Type B pancreatic cell (in vitro differentiated cells): ENCODE data around the gene DAPK1. TPM values are rescaled to one million over a fixed set of nuclear protein-coding genes. Genes with fewer than 3 reads are reported as not detected.

Source experiments
- DNase-seq: peaks from one replicate; pipeline ENCODE4 v3.0.0; 2021; ENCODE audit warnings: mixed read lengths; ENCODE audit not compliant: unreplicated experiment; ENCODE audit errors: extremely low spot score
- H3K27ac Mint-ChIP-seq: 2 replicates; pipeline ENCODE4 v1.8.0; 2021; ENCODE audit warnings: mild to moderate bottlenecking, mixed read lengths
- H3K27me3 Mint-ChIP-seq: 2 replicates; pipeline ENCODE4 v1.8.0; 2021; ENCODE audit warnings: mixed read lengths
- H3K36me3 Mint-ChIP-seq: 2 replicates; pipeline ENCODE4 v1.8.0; 2021; ENCODE audit warnings: mixed read lengths
- H3K4me1 Mint-ChIP-seq: one replicate; pipeline ENCODE4 v1.8.0; 2021; ENCODE audit warnings: mixed read lengths; ENCODE audit not compliant: unreplicated experiment
- H3K4me3 Mint-ChIP-seq: 2 replicates; pipeline ENCODE4 v1.8.0; 2021; ENCODE audit warnings: mild to moderate bottlenecking, mixed read lengths
- H3K9me3 Mint-ChIP-seq: 2 replicates; pipeline ENCODE4 v1.8.0; 2021; ENCODE audit warnings: mixed read lengths
- CTCF ChIP-seq: fragments of 200-600 bp; sonication (generic); conservative IDR thresholded peaks from 2 replicates; pipeline ENCODE4 v1.5.0; 2021; ENCODE audit warnings: antibody characterized with exemption, mild to moderate bottlenecking
- total RNA-seq: library from RNA; stranded (reverse); gene quantifications from 2 replicates; pipeline ENCODE4 v1.2.1, GENCODE V29; 2021; ENCODE audit warnings: low replicate concordance

Gene DAPK1
- total RNA-seq, 1 donor from 2014 or later: 160 TPM

GRCh38 chr9:87549791-87550190 lies 52.1 kb downstream of the DAPK1 start:
- no peak overlapping the region for H3K27ac Mint-ChIP-seq
- DNase-seq: no peak
- H3K4me1 Mint-ChIP-seq: peaks cover 34% of the 10 kb centered on the region
- peaks cover 35% of the 10 kb centered on the region for H3K36me3 Mint-ChIP-seq
- H3K4me3 Mint-ChIP-seq: no peak overlapping the region
- peaks cover 5% of the 10 kb centered on the region for H3K9me3 Mint-ChIP-seq
- no peaks in the 10 kb centered on the region for H3K27me3 Mint-ChIP-seq
- TF ChIP-seq CTCF: no peak

GRCh38 chr9:87550253-87550954 lies 52.7 kb downstream of the DAPK1 start:
- Mint-ChIP-seq H3K36me3 (peaks cover 31% of the 10 kb centered on the region), H3K27ac (no peak overlapping the region), H3K27me3 (no peaks in the 10 kb centered on the region), H3K4me3 (no peak overlapping the region), H3K4me1 (peaks cover 31% of the 10 kb centered on the region), H3K9me3 (peaks cover 5% of the 10 kb centered on the region)
- no peak for DNase-seq
- no peak for TF ChIP-seq CTCF

- no peak overlapping the region for H3K27ac Mint-ChIP-seq
- DNase-seq: no peak
- no peaks in the 10 kb centered on the region for H3K27me3 Mint-ChIP-seq
- H3K36me3 Mint-ChIP-seq: peaks cover 27% of the 10 kb centered on the region
- peaks cover 36% of the 10 kb centered on the region for H3K4me1 Mint-ChIP-seq
- no peak overlapping the region for H3K4me3 Mint-ChIP-seq
- TF ChIP-seq CTCF: no peak
- H3K9me3 Mint-ChIP-seq: peaks cover 5% of the 10 kb centered on the region
These were observed 54.1 kb downstream of the DAPK1 start for GRCh38 chr9:87551772-87552217.

GRCh38 chr9:87554171-87554910 lies 56.7 kb downstream of the DAPK1 start:
- H3K36me3 Mint-ChIP-seq: peaks cover 19% of the 10 kb centered on the region

GRCh38 chr9:87554976-87555375 lies 57.3 kb downstream of the DAPK1 start:
- H3K27ac Mint-ChIP-seq: no peak overlapping the region
- no peak for TF ChIP-seq CTCF
- H3K27me3 Mint-ChIP-seq: no peaks in the 10 kb centered on the region
- peaks cover 13% of the 10 kb centered on the region for H3K36me3 Mint-ChIP-seq
- DNase-seq: peak; percentile 27
- H3K4me3 Mint-ChIP-seq: no peak overlapping the region
- H3K9me3 Mint-ChIP-seq: peaks cover 5% of the 10 kb centered on the region
- peaks cover 43% of the 10 kb centered on the region for H3K4me1 Mint-ChIP-seq

More at GRCh38 chr9:87554171-87554910, 56.7 kb downstream of the DAPK1 start:
- peaks cover 47% of the 10 kb centered on the region for H3K4me1 Mint-ChIP-seq
- no peaks in the 10 kb centered on the region for H3K27me3 Mint-ChIP-seq
- peaks cover 5% of the 10 kb centered on the region for H3K9me3 Mint-ChIP-seq
- peak overlapping the region; percentile 67 for H3K27ac Mint-ChIP-seq
- DNase-seq: peak; percentile 57
- no peak for TF ChIP-seq CTCF
- no peak overlapping the region for H3K4me3 Mint-ChIP-seq
